Lower lobe of right lung (tissue), 2 donors: ENCODE results near the gene BTBD6. TPM values are rescaled to one million over a fixed set of nuclear protein-coding genes. Genes with fewer than 3 reads are reported as not detected.

Experiments
- ATAC-seq, 2 donors: fragments of 200-7000 bp; cut with Tn5 transposase; one replicate each; pipeline ENCODE4 v1.9.1; 2020 to 2022; ENCODE audit warnings: mild to moderate bottlenecking in 2 of 2, moderate library complexity in 2 of 2
- DNase-seq: peaks from one replicate; pipeline ENCODE4 v3.0.0-alpha.2; 2020
- H3K27ac ChIP-seq: fragments of 200-600 bp; one replicate; pipeline ENCODE4 v1.8.0; 2022
- H3K27me3 ChIP-seq: fragments of 200-600 bp; one replicate; pipeline ENCODE4 v1.8.0; 2022; ENCODE audit warnings: low read depth
- H3K36me3 ChIP-seq: fragments of 200-600 bp; one replicate; pipeline ENCODE4 v1.8.0; 2022; ENCODE audit warnings: mild to moderate bottlenecking
- H3K4me1 ChIP-seq: fragments of 200-600 bp; one replicate; pipeline ENCODE4 v1.8.0; 2022
- H3K4me3 ChIP-seq: fragments of 200-600 bp; one replicate; pipeline ENCODE4 v1.8.0; 2022; ENCODE audit warnings: mild to moderate bottlenecking
- H3K9me3 ChIP-seq: fragments of 200-600 bp; one replicate; pipeline ENCODE4 v1.8.0; 2022
- intact Hi-C: fragments of 100-400 bp; cut with DNase I; formaldehyde crosslinking; loops from one replicate; pipeline ENCODE4 v1.11.0; 2022
- total RNA-seq: library from RNA; stranded (reverse); fragmentation: NEBNext Ultra II Directional; extraction: Animal tissue kit (Norgen Biotek cat#: 25700); gene quantifications from one replicate; pipeline ENCODE4 v1.2.1, GENCODE V29; 2021
- TF ChIP-seq, protein P1 (sequence below): fragments of 200-600 bp; IDR thresholded peaks from one replicate; pipeline ENCODE4 v1.8.0; 2022; ENCODE audit warnings: antibody characterized with exemption, mild to moderate bottlenecking
- donor health status: DM: no; HTN: yes; CAD: no; lungs with severe emphysema.

The BTBD6 gene
- total RNA-seq, 1 donor from 2014 or later, result 53.0 TPM

DNA sequence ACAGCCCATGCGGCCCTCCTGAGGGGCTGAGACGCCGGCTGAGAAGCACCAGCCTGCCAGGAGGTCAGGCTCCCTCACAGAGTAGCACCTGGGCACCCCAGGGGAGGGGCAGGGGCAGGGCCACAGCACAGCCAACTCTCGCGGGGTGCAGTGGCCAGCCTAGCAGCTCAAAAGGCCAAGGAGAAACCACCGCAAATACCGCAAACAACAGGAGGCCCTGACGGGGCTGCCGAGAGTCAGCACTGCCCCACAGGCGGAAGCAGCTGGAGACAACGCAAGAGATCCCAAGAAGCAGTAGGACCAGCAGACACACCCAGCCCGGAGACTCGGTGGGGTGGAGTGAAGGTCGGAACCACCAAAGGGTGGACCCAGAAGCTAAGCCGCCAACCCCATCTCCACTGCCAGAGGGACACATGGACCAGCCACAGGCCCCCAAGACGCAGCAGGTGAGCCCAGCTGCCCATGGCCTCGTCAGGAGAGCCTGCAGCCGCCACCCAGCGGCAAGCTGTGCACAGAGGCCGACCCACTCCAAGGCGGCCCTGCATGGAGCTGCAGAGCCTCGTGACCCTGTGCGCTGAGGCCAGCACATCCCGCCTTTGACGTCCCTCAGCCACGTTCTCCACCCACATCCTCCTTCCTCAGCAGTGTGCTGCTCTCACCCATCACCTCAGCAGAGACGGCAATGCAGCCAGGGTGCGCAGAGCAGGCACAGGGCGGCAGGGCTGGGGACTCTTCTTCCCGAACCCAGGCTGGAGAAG is 31.7 kb upstream of the BTBD6 start:
- H3K36me3 ChIP-seq, result peaks cover 86% of the 10 kb centered on the region
- intact Hi-C loops, result no loop called here
- no peaks in the 10 kb centered on the region for H3K9me3 ChIP-seq
- DNase-seq, result no peak
- TF ChIP-seq, protein P1, sequence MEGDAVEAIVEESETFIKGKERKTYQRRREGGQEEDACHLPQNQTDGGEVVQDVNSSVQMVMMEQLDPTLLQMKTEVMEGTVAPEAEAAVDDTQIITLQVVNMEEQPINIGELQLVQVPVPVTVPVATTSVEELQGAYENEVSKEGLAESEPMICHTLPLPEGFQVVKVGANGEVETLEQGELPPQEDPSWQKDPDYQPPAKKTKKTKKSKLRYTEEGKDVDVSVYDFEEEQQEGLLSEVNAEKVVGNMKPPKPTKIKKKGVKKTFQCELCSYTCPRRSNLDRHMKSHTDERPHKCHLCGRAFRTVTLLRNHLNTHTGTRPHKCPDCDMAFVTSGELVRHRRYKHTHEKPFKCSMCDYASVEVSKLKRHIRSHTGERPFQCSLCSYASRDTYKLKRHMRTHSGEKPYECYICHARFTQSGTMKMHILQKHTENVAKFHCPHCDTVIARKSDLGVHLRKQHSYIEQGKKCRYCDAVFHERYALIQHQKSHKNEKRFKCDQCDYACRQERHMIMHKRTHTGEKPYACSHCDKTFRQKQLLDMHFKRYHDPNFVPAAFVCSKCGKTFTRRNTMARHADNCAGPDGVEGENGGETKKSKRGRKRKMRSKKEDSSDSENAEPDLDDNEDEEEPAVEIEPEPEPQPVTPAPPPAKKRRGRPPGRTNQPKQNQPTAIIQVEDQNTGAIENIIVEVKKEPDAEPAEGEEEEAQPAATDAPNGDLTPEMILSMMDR, result no peak
- H3K4me3 ChIP-seq, result no peak overlapping the region
- peaks cover 5% of the 10 kb centered on the region for H3K4me1 ChIP-seq
- no peaks in the 10 kb centered on the region for H3K27me3 ChIP-seq
- no peak overlapping the region for H3K27ac ChIP-seq
- ATAC-seq, result no peak

DNA sequence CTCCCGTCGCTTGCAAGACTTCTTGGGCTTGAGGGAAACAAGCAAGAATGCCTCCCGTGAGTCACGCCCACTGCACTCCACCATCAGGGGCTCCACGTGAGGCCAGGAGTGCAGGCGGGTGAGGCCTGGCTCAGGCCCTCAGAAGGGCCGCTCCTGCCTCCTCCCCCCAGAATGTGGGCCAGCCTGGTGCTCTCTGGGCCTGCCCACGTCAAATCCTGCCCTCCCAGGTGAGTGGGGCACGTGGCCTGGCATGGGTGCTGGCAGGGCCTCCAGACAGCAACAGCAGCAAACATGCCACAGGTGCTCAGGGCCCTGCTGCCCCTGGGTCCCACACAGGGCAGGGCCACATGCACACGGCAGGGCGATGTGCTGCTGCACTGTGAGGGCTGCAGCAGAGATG is 30.6 kb upstream of the BTBD6 start:
- ATAC-seq (peak; percentile 93 to 96), DNase-seq (peak; percentile 90)
- no peaks in the 10 kb centered on the region for H3K27me3 ChIP-seq
- no peak overlapping the region for H3K4me3 ChIP-seq
- no peaks in the 10 kb centered on the region for H3K9me3 ChIP-seq
- TF ChIP-seq, protein P1, result no peak
- peaks cover 5% of the 10 kb centered on the region for H3K4me1 ChIP-seq
- peaks cover 80% of the 10 kb centered on the region for H3K36me3 ChIP-seq
- H3K27ac ChIP-seq, result no peak overlapping the region
- intact Hi-C loops, result no loop called here

DNA sequence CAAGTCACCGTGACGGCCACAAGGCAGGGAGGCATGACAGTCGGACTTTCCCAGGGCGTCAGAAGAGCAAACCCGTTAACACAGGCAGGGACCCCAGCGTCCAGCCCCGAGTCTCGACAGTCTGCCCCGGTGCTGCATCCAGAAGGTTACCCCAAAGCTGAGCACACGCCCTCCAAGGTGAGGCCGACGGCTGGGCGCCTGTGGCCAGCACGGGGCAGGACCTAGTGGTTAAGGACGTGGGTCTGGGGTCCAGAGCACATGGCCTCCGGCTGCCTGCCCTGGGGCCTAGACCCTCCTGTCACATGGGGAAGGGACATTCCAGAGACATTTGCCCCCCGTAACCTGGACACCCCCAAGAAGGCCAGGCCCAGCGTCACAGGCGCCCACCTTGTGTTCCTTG is 29.7 kb upstream of the BTBD6 start:
- no peaks in the 10 kb centered on the region for H3K9me3 ChIP-seq
- H3K4me1 ChIP-seq, result peaks cover 5% of the 10 kb centered on the region
- no peak for ATAC-seq
- no peak overlapping the region for H3K4me3 ChIP-seq
- no peak for DNase-seq
- no peak overlapping the region for H3K27ac ChIP-seq
- H3K27me3 ChIP-seq, result no peaks in the 10 kb centered on the region
- intact Hi-C loops, result no loop called here
- TF ChIP-seq, protein P1, result no peak
- peaks cover 72% of the 10 kb centered on the region for H3K36me3 ChIP-seq

DNA sequence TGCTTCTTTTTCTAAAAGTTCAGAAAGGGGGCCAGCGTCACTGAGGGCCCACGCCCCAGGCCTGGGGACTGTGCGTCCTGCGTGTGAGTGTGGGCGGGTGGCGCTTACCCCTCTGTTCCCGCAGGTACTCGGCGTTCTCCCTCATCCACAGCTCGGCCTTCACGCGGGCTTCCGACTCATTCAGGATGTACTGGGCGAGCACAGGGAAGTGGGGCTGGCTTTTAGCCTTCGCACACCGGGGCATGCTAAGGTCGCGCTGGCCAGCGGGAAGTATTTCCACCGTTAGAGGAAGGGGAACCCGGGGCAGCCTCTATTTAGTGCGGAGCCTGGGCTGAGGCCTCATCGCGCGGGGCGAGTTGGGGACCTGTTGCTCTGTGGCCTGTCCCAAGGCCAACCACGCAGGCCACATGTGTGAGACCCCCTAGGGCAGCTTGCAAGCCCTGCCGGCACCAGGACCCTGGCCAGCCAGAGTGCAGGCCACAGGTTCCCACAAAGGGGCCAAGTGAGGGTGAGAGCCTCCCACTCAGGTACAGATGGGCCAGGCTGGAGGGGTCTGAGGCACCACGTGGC is 29.2 kb upstream of the BTBD6 start:
- Histone ChIP-seq H3K27ac (no peak overlapping the region), H3K4me1 (peaks cover 5% of the 10 kb centered on the region), H3K36me3 (peaks cover 67% of the 10 kb centered on the region), H3K4me3 (no peak overlapping the region), H3K27me3 (no peaks in the 10 kb centered on the region), H3K9me3 (no peaks in the 10 kb centered on the region)
- TF ChIP-seq, protein P1, result no peak
- DNase-seq, result no peak
- intact Hi-C loops, result no loop called here
- ATAC-seq, result no peak

DNA sequence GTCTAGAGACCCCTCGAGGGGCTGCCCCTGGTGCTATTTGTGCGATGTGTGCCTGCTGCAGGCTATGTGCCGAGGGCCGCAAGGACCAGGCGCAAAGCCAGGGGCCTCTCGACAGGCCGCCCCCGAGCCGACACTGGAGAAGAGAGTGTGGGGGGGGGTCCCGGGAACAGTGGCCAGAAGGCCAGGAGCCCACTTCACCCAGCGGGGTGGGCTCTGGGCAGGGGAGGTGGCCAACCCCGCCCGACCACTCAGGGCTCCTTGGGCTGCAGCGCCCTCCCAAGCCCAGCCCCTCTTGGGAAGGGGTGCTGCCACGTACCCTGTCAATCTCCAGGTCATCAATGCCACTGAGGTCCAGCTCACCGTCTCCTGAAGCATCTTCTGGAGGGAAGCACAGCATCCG is 28.6 kb upstream of the BTBD6 start:
- Histone ChIP-seq H3K27ac (no peak overlapping the region), H3K4me3 (no peak overlapping the region), H3K27me3 (no peaks in the 10 kb centered on the region), H3K36me3 (peaks cover 63% of the 10 kb centered on the region), H3K9me3 (no peaks in the 10 kb centered on the region), H3K4me1 (peaks cover 5% of the 10 kb centered on the region)
- intact Hi-C loops, result no loop called here
- no peak for DNase-seq
- ATAC-seq, result no peak
- TF ChIP-seq, protein P1, result no peak
